Adrenal gland (tissue), 5 donors: ENCODE measurements around the gene PDXDC1.
"Not testable (repeated sequence)": the region's sequence is repeated elsewhere in the genome, so short reads cannot be mapped to it uniquely, and the experiment has no call there.

Experiments used
- POLR2A ChIP-seq, 2 donors: fragments of 450-650 bp; IDR thresholded peaks; one replicate each; pipeline ENCODE4 v1.6.1; 2017; ENCODE audit warnings: antibody characterized with exemption in 2 of 2, mild to moderate bottlenecking in 2 of 2, moderate library complexity in 1 of 2
- TF ChIP-seq, protein P1 (sequence below), 6 experiments: fragments of 450-650 bp in 4 of 6; fragments of 200-600 bp in 2 of 6; sonication (generic) in 1 of 6; IDR thresholded peaks; 1 replicate in 5 of 6; 2 replicates in 1 of 6; pipeline versions ENCODE4 v1.5.1 to v1.8.0; 2016 to 2021; ENCODE audit warnings: antibody characterized with exemption in 6 of 6, mild to moderate bottlenecking in 2 of 6, moderate library complexity in 1 of 6
- donor health status: DM: no; HTN: no; CAD: no.

DNA sequence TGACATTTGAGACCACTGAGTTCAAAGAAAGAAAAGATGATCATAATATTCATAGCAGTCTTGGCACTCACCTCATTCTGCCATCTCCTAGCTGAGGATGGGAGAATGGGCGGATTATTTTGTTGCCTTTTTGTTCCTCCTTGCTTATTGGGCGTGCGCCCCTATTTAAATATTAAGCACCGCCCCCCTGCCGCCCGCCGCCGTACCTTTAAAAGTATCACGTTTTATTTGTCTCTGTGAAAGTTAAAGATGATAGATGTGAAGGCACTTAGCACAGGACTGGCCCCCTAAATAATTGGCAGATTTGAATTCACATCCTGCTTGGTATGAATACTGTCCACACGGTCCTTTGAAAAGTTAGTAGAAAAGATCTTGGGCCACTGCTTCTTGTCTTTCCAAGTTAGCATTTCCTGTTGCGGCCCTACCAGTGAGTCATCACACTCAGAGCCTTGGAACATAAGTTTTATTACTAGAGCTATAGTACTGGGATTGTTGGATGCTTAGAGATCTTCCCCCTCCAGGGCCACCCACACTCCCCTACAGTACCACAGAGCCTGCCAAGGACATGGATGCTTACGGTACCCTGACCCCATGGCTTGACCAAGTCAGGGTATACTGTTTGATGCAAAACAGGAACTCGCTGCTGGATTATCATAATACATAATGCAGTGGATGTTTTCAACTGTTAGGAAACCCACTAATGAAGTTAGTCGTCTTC, 50.6 kb downstream of the PDXDC1 start:
- TF ChIP-seq, protein P1, sequence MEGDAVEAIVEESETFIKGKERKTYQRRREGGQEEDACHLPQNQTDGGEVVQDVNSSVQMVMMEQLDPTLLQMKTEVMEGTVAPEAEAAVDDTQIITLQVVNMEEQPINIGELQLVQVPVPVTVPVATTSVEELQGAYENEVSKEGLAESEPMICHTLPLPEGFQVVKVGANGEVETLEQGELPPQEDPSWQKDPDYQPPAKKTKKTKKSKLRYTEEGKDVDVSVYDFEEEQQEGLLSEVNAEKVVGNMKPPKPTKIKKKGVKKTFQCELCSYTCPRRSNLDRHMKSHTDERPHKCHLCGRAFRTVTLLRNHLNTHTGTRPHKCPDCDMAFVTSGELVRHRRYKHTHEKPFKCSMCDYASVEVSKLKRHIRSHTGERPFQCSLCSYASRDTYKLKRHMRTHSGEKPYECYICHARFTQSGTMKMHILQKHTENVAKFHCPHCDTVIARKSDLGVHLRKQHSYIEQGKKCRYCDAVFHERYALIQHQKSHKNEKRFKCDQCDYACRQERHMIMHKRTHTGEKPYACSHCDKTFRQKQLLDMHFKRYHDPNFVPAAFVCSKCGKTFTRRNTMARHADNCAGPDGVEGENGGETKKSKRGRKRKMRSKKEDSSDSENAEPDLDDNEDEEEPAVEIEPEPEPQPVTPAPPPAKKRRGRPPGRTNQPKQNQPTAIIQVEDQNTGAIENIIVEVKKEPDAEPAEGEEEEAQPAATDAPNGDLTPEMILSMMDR (IDR thresholded peaks at IDR 0.05): not testable (repeated sequence)
- TF ChIP-seq POLR2A (IDR thresholded peaks at IDR 0.05): not testable (repeated sequence)
